GM12801 (cell line): ENCODE data around the gene LONRF3.

ENCODE experiments used
- TF ChIP-seq, protein P1 (sequence below): IDR thresholded peaks from one replicate; pipeline ENCODE4 v1.5.1; 2011; ENCODE audit warnings: control low read depth; ENCODE audit not compliant: insufficient read length; ENCODE audit errors: extremely low read depth

The LONRF3 gene

DNA sequence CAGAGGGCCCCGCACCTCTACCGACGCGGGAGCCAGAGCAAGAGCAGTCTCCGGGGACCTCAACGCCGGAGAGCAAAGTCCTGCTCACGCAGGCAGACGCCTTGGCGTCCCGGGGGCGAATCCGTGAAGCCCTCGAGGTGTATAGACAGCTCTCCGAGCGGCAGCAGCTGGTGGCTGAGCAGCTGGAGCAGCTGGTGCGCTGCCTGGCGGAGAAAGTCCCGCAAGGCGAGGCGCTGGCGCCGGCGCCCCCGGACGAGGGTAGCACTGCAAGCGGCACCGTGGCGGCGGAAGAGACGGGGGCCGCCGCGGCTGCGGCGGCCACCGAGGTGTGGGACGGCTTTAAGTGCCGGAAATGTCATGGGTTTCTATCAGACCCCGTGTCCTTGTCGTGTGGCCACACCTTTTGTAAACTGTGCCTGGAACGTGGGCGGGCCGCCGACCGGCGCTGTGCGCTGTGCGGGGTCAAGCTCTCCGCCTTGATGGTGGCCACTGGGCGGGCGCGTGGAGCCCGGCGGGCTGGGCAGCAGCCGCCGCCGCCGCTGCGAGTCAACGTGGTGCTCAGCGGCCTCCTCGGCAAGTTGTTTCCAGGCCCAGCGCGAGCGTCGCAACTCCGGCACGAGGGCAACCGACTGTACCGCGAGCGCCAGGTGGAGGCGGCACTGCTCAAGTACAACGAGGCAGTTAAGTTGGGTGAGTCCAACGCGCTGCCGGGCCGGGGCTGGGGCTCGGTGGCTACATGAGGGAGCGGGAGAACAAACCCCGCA, 672 bp downstream of the LONRF3 start:
- TF ChIP-seq, protein P1, sequence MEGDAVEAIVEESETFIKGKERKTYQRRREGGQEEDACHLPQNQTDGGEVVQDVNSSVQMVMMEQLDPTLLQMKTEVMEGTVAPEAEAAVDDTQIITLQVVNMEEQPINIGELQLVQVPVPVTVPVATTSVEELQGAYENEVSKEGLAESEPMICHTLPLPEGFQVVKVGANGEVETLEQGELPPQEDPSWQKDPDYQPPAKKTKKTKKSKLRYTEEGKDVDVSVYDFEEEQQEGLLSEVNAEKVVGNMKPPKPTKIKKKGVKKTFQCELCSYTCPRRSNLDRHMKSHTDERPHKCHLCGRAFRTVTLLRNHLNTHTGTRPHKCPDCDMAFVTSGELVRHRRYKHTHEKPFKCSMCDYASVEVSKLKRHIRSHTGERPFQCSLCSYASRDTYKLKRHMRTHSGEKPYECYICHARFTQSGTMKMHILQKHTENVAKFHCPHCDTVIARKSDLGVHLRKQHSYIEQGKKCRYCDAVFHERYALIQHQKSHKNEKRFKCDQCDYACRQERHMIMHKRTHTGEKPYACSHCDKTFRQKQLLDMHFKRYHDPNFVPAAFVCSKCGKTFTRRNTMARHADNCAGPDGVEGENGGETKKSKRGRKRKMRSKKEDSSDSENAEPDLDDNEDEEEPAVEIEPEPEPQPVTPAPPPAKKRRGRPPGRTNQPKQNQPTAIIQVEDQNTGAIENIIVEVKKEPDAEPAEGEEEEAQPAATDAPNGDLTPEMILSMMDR, result no peak

DNA sequence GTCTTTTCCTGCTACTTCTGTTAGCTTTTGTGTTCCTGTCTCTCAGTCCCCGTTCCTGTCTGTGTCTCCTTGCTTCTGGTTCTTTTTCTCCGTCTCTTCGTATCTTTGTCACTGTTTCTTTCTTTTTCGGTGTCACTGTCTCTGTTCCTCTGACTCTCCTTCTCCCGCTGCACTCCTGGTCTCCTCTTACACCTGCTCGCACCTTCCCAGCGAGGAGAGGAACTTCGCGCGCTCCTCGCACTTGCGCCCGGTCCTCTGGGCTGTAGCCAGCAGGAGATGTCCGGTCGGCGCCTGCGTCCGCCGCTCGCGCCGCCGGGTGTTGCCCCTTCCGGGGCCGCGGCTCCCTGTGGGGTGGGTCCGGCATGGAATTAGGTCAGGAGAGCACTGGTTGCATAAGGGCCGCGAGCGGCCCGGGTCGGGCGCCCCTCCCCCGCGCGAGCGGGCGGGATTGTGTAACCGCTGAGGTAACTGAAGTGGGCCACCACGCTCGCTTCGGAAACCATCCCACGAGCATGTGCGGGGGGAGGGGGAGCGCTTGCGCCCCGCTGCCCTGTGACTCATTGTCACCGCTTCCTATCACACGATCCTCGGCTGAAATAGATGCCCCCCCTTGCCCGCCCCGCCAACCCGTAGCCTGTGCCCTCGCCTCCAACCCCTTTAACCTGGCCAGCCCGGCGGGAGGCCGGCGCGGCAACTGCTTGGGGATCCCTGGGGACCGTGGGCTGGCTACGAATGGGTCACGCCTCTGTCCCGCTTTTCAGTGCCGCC, 1.6 kb downstream of the LONRF3 start:
- TF ChIP-seq, protein P1, result no peak

DNA sequence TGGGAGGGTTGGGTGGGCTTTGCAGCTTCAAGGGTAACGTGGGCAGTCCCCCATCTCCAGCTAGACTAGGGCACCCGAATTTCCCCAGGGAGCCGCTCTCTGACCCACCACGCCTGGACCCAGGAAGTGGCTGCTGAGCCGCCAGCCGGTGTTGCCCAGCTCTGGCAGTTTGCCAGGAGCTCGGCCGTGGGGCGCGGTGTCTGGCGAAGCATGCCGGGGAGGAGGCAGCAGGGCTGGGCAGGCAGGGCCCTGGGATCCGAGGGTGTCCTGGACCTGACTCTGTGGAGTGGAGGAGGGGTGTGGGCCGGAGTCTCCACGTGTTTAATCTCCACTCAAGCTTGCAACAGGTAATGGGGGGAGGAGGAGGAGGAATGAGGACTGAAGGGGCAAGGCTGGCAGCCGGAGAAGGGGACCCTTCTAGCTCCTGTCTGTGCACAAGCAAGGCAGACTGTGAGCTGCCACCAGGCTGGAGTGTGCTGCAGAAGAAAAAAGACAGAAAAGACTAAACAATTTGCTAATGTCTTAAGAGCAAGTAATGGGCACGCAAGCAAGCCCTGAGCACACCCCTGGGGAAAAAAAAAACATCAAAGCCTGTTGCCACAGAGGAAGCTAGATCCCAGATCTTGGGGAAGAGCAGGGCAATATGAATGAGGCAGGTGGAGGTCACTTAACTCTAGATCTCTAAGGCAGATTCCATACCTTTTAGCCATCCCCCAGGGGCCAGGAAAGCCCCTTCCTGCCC, 2.4 kb downstream of the LONRF3 start:
- TF ChIP-seq, protein P1, result no peak

DNA sequence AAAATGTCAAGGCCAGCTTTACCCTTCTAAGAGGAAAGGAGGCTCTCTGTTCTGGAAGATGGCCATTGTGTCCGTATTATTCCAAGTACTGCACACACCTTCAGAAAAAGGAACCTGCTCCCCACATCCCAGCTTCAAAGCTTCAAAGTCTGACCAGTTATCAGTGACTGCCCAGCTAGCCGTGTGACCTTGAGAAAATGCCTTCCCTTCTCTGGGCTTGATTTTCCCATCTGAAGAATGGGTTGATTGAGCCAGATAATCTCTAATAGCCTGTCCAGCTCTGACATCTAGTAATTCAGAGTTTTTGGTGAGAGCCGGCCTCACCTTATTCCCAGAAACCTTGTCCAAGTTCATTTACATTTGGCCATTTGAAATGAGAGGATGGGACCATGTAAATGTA, 3.0 kb downstream of the LONRF3 start:
- TF ChIP-seq, protein P1, result no peak

DNA sequence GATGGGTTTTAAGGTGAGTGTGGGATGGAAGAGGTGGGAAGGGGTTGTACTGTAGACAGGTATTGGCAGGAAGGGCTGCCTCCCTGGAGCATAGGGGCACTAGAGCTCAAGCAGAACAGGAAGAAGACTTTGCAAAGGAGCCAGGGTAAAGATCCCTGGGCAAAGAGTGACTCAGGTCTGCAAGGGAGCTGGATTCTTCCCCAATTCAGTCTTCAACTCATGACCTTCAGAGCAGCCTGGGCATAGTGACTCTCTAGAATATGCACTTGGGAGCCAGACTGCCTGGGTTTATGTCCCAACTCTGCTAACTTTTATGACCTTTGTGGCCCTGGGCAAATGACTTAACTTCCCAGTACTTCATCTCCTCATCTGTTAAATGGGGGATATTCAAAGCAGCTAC, 4.0 kb downstream of the LONRF3 start:
- TF ChIP-seq, protein P1, result no peak

DNA sequence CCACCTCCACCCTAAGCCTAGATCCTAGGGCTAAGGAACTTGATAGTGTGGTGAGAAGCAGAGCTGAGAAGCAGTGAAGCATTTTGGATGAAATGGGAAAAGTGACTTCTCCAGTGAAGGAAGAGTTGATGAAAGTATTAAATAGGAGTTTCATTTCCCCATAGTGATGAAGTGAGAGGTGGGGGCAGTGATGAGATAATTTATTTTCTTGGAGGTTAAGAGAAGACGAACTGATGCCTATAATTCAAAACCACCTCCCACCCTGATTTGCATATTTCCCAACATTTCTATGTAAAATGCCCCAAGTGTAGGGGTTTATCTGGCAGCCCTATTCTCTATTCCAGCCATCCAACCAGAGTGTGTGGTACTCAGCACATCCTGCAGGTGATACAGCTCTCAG, 6.3 kb downstream of the LONRF3 start:
- TF ChIP-seq, protein P1, result no peak

DNA sequence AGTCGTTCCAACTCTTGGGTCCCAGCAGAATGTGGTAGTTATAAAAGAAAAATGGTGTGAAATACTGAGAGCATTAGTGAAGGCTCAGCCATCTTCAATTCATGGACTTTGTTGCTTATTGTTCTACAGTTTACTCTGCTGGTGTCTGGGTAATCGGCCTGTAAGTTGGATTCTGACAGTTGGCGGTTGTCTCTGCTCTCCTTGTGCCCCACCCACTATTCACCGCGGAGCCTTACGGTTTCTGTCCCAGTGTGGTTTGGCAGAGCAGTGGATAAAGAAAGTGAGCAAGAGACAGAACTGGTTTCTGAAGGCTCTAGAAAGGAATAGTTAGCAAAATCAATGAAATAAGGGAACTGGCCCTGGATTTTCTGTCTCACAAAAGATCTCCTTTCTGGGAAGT, 9.1 kb downstream of the LONRF3 start:
- TF ChIP-seq, protein P1, result no peak
